Measurements from ENCODE around the gene RELB.

DNA sequence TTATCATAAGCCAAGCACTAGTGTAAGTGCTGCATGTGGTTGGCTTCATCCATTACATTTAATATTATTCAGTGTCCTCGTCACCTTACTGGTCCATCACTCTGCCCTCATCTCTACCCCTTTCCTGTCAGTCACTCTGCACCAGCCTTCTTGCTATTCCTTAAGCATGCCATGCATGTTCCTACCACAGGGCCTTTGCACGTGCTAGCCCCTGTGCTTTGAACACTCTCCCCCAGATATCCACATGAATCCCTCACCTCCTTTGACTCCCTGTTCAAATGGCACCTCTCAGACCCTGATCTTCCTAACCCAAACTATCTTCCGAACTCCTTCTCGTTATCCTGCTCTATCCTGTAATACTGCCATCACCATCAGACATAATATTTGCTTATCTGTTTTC is 3.2 kb upstream of the RELB start:
- TF ChIP-seq, protein P1, sequence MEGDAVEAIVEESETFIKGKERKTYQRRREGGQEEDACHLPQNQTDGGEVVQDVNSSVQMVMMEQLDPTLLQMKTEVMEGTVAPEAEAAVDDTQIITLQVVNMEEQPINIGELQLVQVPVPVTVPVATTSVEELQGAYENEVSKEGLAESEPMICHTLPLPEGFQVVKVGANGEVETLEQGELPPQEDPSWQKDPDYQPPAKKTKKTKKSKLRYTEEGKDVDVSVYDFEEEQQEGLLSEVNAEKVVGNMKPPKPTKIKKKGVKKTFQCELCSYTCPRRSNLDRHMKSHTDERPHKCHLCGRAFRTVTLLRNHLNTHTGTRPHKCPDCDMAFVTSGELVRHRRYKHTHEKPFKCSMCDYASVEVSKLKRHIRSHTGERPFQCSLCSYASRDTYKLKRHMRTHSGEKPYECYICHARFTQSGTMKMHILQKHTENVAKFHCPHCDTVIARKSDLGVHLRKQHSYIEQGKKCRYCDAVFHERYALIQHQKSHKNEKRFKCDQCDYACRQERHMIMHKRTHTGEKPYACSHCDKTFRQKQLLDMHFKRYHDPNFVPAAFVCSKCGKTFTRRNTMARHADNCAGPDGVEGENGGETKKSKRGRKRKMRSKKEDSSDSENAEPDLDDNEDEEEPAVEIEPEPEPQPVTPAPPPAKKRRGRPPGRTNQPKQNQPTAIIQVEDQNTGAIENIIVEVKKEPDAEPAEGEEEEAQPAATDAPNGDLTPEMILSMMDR (IDR thresholded peaks at IDR 0.05), result no peak
- TF ChIP-seq POLR2A (IDR thresholded peaks at IDR 0.05), result no peak
